ENCODE data around the gene ACAP2.

Gene ACAP2

GRCh38 chr3:195224980-195225580 is 217.7 kb downstream of the ACAP2 start:
- no peak for DNase-seq (ENCODE audit: extremely low read depth in 1 of 2, low read depth in 1 of 2)
